ENCODE data around the gene NTRK2.

- TF ChIP-seq CTCF (IDR thresholded peaks at IDR 0.05) (no peak), POLR2A (IDR thresholded peaks at IDR 0.05) (no peak)
Measured at GRCh38 chr9:84852617-84853301, 183.2 kb downstream of the NTRK2 start.
